ENCODE results near the gene PABPN1L. TPM values are rescaled to one million over a fixed set of nuclear protein-coding genes. Genes with fewer than 3 reads are reported as not detected.
A peak's percentile ranks its signal among the peaks of the same experiment; 100 is the strongest.

Gene PABPN1L
- polyA plus RNA-seq, 2 of the 4 experiments (the other 2 are of a cell fraction): not detected

- ChIA-PET POLR2A (no interaction called here), CTCF (interaction anchor here (0.7 kb wide), 1 partner anchor 23 kb away, joined by 3 read pairs; no protein-coding TSS in a partner anchor)
- H3K4me2 ChIP-seq: no peak overlapping the region
- ATAC-seq (no peak), DNase-seq (ENCODE audit: low read depth in 1 of 2, low spot score in 1 of 2) (no peak), FAIRE-seq (no peak)
- no peak overlapping the region for H3K4me3 ChIP-seq
- H3K4me1 ChIP-seq: peaks cover 5% of the 10 kb centered on the region; the same call in 1 of the 3 replicates
- H3K9me3 ChIP-seq: no peaks in the 10 kb centered on the region
- TF ChIP-seq CBX8 (IDR thresholded peaks at IDR 0.05) (no peak), RAD21 (conservative IDR thresholded peaks at IDR 0.05 in 1 of 2, IDR thresholded peaks at IDR 0.05 in 1 of 2) (no peak), HOXA7 (CRISPR knock-in tag; IDR thresholded peaks at IDR 0.05) (no peak), ATOH8 (CRISPR knock-in tag; IDR thresholded peaks at IDR 0.05; ENCODE audit: low read depth) (no peak), SMC3 (IDR thresholded peaks at IDR 0.05) (no peak), ZNF302 (CRISPR knock-in tag; IDR thresholded peaks at IDR 0.05) (no peak), KDM1A (IDR thresholded peaks at IDR 0.05; ENCODE audit: low read depth) (no peak), NFE2L2 (conservative IDR thresholded peaks at IDR 0.05; ENCODE audit: low read length) (no peak), MYC (IDR thresholded peaks at IDR 0.05; ENCODE audit: borderline replicate concordance, low read length) (no peak), EP300 (IDR thresholded peaks at IDR 0.05) (no peak), JUNB (IDR thresholded peaks at IDR 0.05) (no peak), ZC3H11A (IDR thresholded peaks at IDR 0.05) (no peak), MAX (IDR thresholded peaks at IDR 0.05) (no peak), FOXS1 (CRISPR knock-in tag; IDR thresholded peaks at IDR 0.05) (no peak), USF2 (IDR thresholded peaks at IDR 0.05) (no peak)
- WGBS (ENCODE audit: missing lambda C conversion rate): 80% methylated on average over 6 of the region's 14 CpGs
- no peak overlapping the region for H3K27ac ChIP-seq
These were observed 36.8 kb upstream of the PABPN1L start for GRCh38 chr16:88903267-88903666.

DNA sequence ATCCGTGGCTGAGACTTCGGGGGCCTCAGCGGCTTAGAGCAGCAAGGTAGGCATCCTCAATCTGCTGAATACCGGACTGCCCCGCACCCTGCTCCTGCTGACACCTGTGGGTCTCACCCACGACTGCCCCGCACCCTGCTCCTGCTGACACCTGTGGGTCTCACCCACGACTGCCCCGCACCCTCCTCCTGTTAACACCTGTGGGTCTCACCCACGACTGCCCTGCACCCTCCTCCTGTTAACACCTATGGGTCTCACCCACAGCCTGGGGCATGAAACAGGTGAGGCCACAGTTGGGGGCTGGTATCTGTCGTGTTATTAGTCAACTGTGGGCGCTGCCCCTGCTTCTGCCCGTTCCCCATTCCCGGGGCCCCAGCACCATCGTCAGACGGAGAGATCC, 36.3 kb upstream of the PABPN1L start:
- Histone ChIP-seq H3K27ac (no peak overlapping the region), H3K4me3 (no peak overlapping the region), H3K9me3 (no peaks in the 10 kb centered on the region), H3K4me2 (no peak overlapping the region), H3K4me1 (peaks cover 3% of the 10 kb centered on the region; the same call in 1 of the 3 replicates)
- ChIA-PET CTCF (no interaction called here), POLR2A (no interaction called here)
- 61% methylated on average over 16 of the region's 16 CpGs for WGBS (ENCODE audit: missing lambda C conversion rate)
- DNase-seq (ENCODE audit: low read depth in 1 of 2, low spot score in 1 of 2): no peak
- no peak for TF ChIP-seq KDM5A (IDR thresholded peaks at IDR 0.05)
- TF ChIP-seq SMC3 (IDR thresholded peaks at IDR 0.05): no peak
- TF ChIP-seq MAZ (IDR thresholded peaks at IDR 0.05; ENCODE audit: borderline replicate concordance, low read depth, low read length): no peak
- TF ChIP-seq USF2 (IDR thresholded peaks at IDR 0.05): no peak
- TF ChIP-seq CEBPB (IDR thresholded peaks at IDR 0.05): no peak
- no peak for TF ChIP-seq ZNF302 (CRISPR knock-in tag; IDR thresholded peaks at IDR 0.05)
- TF ChIP-seq HOXB5 (CRISPR knock-in tag; IDR thresholded peaks at IDR 0.05): no peak
- FAIRE-seq: no peak
- ATAC-seq: no peak

DNA sequence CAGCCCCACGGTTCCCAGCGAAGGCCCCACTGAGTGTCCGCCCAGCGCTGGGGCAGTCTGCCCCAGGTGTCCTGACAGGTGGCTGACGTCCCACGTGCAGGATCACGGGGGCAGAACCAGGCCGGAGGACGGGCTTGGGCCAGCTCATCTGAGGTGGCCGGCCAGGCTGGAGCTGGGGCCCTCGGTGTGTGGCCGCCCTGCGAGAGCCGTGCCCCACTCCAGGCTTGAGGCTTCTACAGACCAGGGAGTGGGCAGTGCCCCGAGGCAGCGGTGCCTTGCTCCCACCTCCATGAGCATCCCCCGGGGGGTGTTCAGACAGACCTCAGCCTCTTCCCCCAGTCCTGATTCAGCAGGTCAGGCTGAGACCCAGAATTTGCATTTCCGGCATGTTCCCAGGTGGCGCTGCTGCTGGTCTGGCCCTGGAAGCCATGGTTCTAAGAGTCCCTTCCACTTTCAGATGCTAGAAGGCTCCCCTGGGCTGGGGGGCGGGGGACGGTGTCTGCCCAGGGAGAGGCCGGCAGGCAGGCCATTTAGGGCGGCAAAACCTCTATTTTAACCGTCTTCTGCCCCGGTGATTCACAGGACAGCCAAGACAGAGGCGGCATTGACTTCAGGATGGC, 35.4 kb upstream of the PABPN1L start:
- DNase-seq (ENCODE audit: low read depth in 1 of 2, low spot score in 1 of 2) (no peak), ATAC-seq (peak in 1 of 2 experiments; percentile 20; a peak in 2 of 6 replicates), FAIRE-seq (no peak)
- POLR2A ChIA-PET: no interaction called here
- WGBS (ENCODE audit: missing lambda C conversion rate): 87% methylated on average over 14 of the region's 26 CpGs
- CTCF ChIA-PET: interaction anchor here (1.0 to 1.3 kb wide), 3 partner anchors 13 to 45 kb away, joined by 3 to 4 read pairs (median 3); partner anchors contain the start of genes GALNS and TRAPPC2L
- no peaks in the 10 kb centered on the region for H3K4me1 ChIP-seq
- H3K4me3 ChIP-seq: no peak overlapping the region
- H3K27ac ChIP-seq: no peak overlapping the region
- no peaks in the 10 kb centered on the region for H3K9me3 ChIP-seq
- TF ChIP-seq ZC3H11A (IDR thresholded peaks at IDR 0.05): no peak
- TF ChIP-seq ATOH8 (CRISPR knock-in tag; IDR thresholded peaks at IDR 0.05; ENCODE audit: low read depth): no peak
- TF ChIP-seq POLR2A (IDR thresholded peaks at IDR 0.05; ENCODE audit: low read length): no peak
- TF ChIP-seq NPAS2 (CRISPR knock-in tag; IDR thresholded peaks at IDR 0.05; ENCODE audit: borderline replicate concordance): no peak
- no peak for TF ChIP-seq BHLHE40 (IDR thresholded peaks at IDR 0.05; ENCODE audit: low read depth, low read length)
- TF ChIP-seq CBX2 (IDR thresholded peaks at IDR 0.05; ENCODE audit: borderline replicate concordance, low read depth): no peak
- TF ChIP-seq JUN (IDR thresholded peaks at IDR 0.05): no peak
- TF ChIP-seq HOXB13 (CRISPR knock-in tag; IDR thresholded peaks at IDR 0.05; ENCODE audit: low read depth): no peak
- no peak for TF ChIP-seq HEYL (CRISPR knock-in tag; IDR thresholded peaks at IDR 0.05)
- TF ChIP-seq CHD4 (IDR thresholded peaks at IDR 0.05; ENCODE audit: borderline replicate concordance): no peak
- no peak for TF ChIP-seq CHD2 (IDR thresholded peaks at IDR 0.05; ENCODE audit: low read length, partially characterized antibody)
- no peak for TF ChIP-seq JUNB (IDR thresholded peaks at IDR 0.05)
- TF ChIP-seq MAFK (IDR thresholded peaks at IDR 0.05; ENCODE audit: partially characterized antibody): no peak
- no peak for TF ChIP-seq E2F6 (IDR thresholded peaks at IDR 0.05; ENCODE audit: borderline replicate concordance, low read depth)
- no peak overlapping the region for H3K4me2 ChIP-seq
